GM23338 (cell line): ENCODE data around the gene ZCCHC10.

Experiments used
- CTCF ChIP-seq, 2 experiments: fragments of 200-600 bp in 1 of 2; sonication (generic) in 1 of 2; conservative IDR thresholded peaks; 2 replicates each; pipeline versions ENCODE4 v1.5.1 to v1.6.1; 2016 to 2017; ENCODE audit warnings: antibody characterized with exemption in 2 of 2, low read depth in 2 of 2, mild to moderate bottlenecking in 2 of 2, moderate library complexity in 1 of 2
- ETS1 ChIP-seq: IDR thresholded peaks from 2 replicates; pipeline ENCODE4 v1.6.1; 2016; ENCODE audit warnings: antibody characterized with exemption

- no peak for TF ChIP-seq CTCF (conservative IDR thresholded peaks at IDR 0.05; ENCODE audit: low read depth in 2 of 2)
- no peak for TF ChIP-seq ETS1
These were observed 14.9 kb upstream of the ZCCHC10 start for GRCh38 chr5:133041157-133041784.
